ENCODE results near the gene IGF1R. TPM values are rescaled to one million over a fixed set of nuclear protein-coding genes. Genes with fewer than 3 reads are reported as not detected.
A peak's percentile ranks its signal among the peaks of the same experiment; 100 is the strongest.

The IGF1R gene
- total RNA-seq, 2 experiments from 2014 or later = 26.3 to 43.7 TPM

- Mint-ChIP-seq H3K27me3 (no peaks in the 10 kb centered on the region), H3K9me3 (ENCODE audit: low read depth) (no peaks in the 10 kb centered on the region), H3K27ac (no peak overlapping the region), H3K36me3 (ENCODE audit: low read depth) (no peaks in the 10 kb centered on the region), H3K4me1 (peaks cover 34% of the 10 kb centered on the region), H3K4me3 (no peak overlapping the region)
- no peak for DNase-seq
- intact Hi-C loops (cut with DNase I, micrococcal nuclease) = no loop called here
- POLR2A ChIA-PET = no interaction called here
- CTCF ChIA-PET = interaction anchor here (0.7 kb wide), 1 partner anchor 149 kb away, joined by 4 read pairs; no protein-coding TSS in a partner anchor
- no peak for ATAC-seq
Observed at GRCh38 chr15:98755781-98756180, 107.4 kb downstream of the IGF1R start.

GRCh38 chr15:98758224-98758623, 109.9 kb downstream of the IGF1R start:
- no peaks in the 10 kb centered on the region for H3K9me3 Mint-ChIP-seq (ENCODE audit: low read depth)
- intact Hi-C loops (cut with DNase I, micrococcal nuclease) = no loop called here
- CTCF ChIA-PET = interaction anchor here (0.8 to 1.0 kb wide), 2 partner anchors 13 to 147 kb away, joined by 3 to 5 read pairs; no protein-coding TSS in a partner anchor
- no peak overlapping the region for H3K27ac Mint-ChIP-seq
- POLR2A ChIA-PET = no interaction called here
- no peak overlapping the region for H3K4me3 Mint-ChIP-seq
- no peaks in the 10 kb centered on the region for H3K27me3 Mint-ChIP-seq
- no peaks in the 10 kb centered on the region for H3K36me3 Mint-ChIP-seq (ENCODE audit: low read depth)
- DNase-seq = no peak
- no peak for ATAC-seq
- peaks cover 36% of the 10 kb centered on the region for H3K4me1 Mint-ChIP-seq

DNA sequence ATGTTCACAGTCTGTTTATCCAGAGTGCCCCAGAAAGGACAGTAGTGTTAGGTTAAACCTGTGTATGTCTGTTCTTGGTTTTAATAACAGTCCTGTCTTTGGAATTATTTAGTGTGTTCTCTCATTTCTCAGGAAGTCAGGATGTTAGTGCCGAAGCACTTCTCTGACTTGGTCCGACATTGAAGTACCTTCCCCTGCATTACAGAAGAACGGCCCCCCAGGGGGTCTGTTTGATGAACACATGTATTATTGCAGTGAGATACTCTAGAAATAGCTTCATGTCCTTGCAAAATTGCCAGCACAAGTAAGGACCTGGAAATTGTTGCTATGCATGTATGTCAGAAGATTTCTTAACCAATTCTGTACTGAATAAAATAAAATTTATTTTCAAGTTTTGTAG, 110.9 kb downstream of the IGF1R start:
- peaks cover 30% of the 10 kb centered on the region for H3K4me1 Mint-ChIP-seq
- no peak overlapping the region for H3K27ac Mint-ChIP-seq
- no peak for ATAC-seq
- no peaks in the 10 kb centered on the region for H3K27me3 Mint-ChIP-seq
- ChIA-PET POLR2A (no interaction called here), CTCF (interaction anchor here (1.0 kb wide), 1 partner anchor 146 kb away, joined by 3 read pairs; no protein-coding TSS in a partner anchor)
- no peak for DNase-seq
- intact Hi-C loops (cut with DNase I, micrococcal nuclease) = no loop called here
- H3K9me3 Mint-ChIP-seq (ENCODE audit: low read depth) = no peaks in the 10 kb centered on the region
- H3K36me3 Mint-ChIP-seq (ENCODE audit: low read depth) = no peaks in the 10 kb centered on the region
- H3K4me3 Mint-ChIP-seq = no peak overlapping the region

DNA sequence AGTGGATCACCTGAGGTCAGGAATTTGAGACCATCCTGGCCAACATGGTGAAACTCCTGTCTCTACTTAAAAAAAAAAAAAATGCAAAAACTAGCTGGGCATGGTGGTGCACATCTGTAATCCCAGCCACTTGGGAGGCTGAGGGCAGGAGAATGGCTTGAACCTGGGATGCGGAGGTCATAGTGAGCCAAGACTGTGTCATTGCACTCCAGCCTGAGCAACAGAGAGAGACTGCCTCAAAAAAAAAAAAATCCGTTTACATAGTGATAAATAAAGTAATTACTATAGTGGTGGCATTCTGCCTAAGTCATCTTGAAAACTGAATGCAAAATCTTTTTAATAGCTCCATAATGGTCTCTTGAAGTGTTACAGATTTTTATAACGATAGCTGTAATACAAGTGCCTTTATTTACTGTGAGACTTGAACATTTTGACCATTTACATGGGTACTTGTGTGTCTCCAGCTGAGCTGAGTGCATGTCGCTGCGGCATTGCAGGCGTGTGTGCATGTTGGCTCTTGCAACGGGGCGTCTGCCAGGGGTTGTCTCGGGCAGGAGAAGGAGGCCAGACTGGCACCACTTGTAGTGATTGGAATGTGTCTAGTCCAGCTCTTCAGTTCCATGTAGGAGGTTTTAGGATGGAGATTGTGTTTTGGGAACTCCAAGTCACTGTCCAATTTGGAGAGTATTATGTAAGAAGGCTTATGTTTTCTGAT, 111.9 kb downstream of the IGF1R start:
- H3K4me3 Mint-ChIP-seq = no peak overlapping the region
- ChIA-PET POLR2A (interaction anchor here (0.6 kb wide), 1 partner anchor 91 kb away, joined by 5 read pairs; no protein-coding TSS in a partner anchor), CTCF (interaction anchor here (0.9 to 1.4 kb wide), 2 partner anchors 18 to 242 kb away, joined by 4 read pairs; no protein-coding TSS in a partner anchor)
- no peak overlapping the region for H3K27ac Mint-ChIP-seq
- peaks cover 25% of the 10 kb centered on the region for H3K4me1 Mint-ChIP-seq
- H3K27me3 Mint-ChIP-seq = no peaks in the 10 kb centered on the region
- intact Hi-C loops (cut with DNase I, micrococcal nuclease) = no loop called here
- no peak for DNase-seq
- ATAC-seq = no peak
- no peaks in the 10 kb centered on the region for H3K36me3 Mint-ChIP-seq (ENCODE audit: low read depth)
- no peaks in the 10 kb centered on the region for H3K9me3 Mint-ChIP-seq (ENCODE audit: low read depth)

GRCh38 chr15:98760975-98761374, 112.6 kb downstream of the IGF1R start:
- POLR2A ChIA-PET = no interaction called here
- ATAC-seq = no peak
- Mint-ChIP-seq H3K27me3 (no peaks in the 10 kb centered on the region), H3K27ac (no peak overlapping the region), H3K36me3 (ENCODE audit: low read depth) (no peaks in the 10 kb centered on the region), H3K4me1 (peaks cover 27% of the 10 kb centered on the region), H3K9me3 (ENCODE audit: low read depth) (no peaks in the 10 kb centered on the region), H3K4me3 (no peak overlapping the region)
- CTCF ChIA-PET = interaction anchor here (1.4 kb wide), 1 partner anchor 243 kb away, joined by 4 read pairs; no protein-coding TSS in a partner anchor
- DNase-seq = no peak
- intact Hi-C loops (cut with DNase I, micrococcal nuclease) = no loop called here

DNA sequence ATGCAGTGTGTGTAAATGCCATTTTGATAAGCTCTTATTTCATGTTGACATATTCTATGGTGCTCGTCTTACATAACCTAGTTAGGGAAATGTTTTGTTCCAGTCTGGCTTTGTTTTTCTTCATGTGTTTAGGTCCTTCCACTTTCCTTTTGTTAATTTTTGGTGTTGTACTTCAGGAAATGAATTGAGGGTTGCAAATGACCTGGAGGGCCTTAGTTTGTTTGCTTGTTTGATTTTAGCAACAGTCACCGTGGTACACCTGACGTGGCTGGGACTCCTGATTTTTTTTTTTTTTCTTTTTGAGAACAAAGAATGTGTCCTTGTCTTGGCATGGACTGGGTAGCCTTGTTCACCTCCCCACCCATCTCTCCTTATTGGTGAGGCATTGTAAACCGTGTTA, 114.8 kb downstream of the IGF1R start:
- ChIA-PET CTCF (interaction anchor here (0.6 to 1.3 kb wide), 2 partner anchors 83 to 119 kb away, joined by 3 to 4 read pairs; no protein-coding TSS in a partner anchor), POLR2A (no interaction called here)
- Mint-ChIP-seq H3K36me3 (ENCODE audit: low read depth) (no peaks in the 10 kb centered on the region), H3K27ac (no peak overlapping the region), H3K4me1 (peaks cover 31% of the 10 kb centered on the region), H3K27me3 (no peaks in the 10 kb centered on the region), H3K4me3 (no peak overlapping the region), H3K9me3 (ENCODE audit: low read depth) (no peaks in the 10 kb centered on the region)
- ATAC-seq = no peak
- intact Hi-C loops (cut with DNase I, micrococcal nuclease) = no loop called here
- no peak for DNase-seq

GRCh38 chr15:98764291-98764690, 116.0 kb downstream of the IGF1R start:
- Mint-ChIP-seq H3K27me3 (no peaks in the 10 kb centered on the region), H3K4me1 (peaks cover 28% of the 10 kb centered on the region), H3K27ac (no peak overlapping the region), H3K4me3 (no peak overlapping the region), H3K36me3 (ENCODE audit: low read depth) (no peaks in the 10 kb centered on the region), H3K9me3 (ENCODE audit: low read depth) (no peaks in the 10 kb centered on the region)
- no peak for ATAC-seq
- POLR2A ChIA-PET = interaction anchor here (0.7 kb wide), 1 partner anchor 127 kb away, joined by 4 read pairs; no protein-coding TSS in a partner anchor
- DNase-seq = no peak
- intact Hi-C loops (cut with DNase I, micrococcal nuclease) = no loop called here
- CTCF ChIA-PET = interaction anchor here (1.3 kb wide), 1 partner anchor 117 kb away, joined by 3 read pairs; no protein-coding TSS in a partner anchor

DNA sequence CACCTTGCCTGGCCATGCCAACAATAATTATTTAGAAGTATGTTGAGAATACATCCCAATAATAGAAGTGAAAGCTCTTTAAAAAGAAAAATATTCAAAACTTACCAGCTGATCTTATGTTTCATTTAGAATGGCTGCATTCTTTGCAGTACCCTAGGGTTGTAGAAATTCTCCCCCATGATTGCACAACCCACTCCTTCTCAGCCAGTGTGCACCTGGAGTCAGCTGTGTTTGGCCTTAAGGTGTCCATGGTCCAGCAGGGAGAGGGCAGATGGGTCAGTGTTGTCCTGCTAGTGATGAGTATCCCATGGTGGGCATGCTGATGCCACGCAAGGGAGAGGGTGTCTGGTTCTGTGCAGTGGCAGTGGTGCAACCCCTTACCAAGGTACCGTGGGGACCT, 117.3 kb downstream of the IGF1R start:
- intact Hi-C loops (cut with DNase I, micrococcal nuclease) = no loop called here
- Mint-ChIP-seq H3K4me1 (peaks cover 33% of the 10 kb centered on the region), H3K4me3 (no peak overlapping the region), H3K27me3 (no peaks in the 10 kb centered on the region), H3K9me3 (ENCODE audit: low read depth) (no peaks in the 10 kb centered on the region), H3K36me3 (ENCODE audit: low read depth) (no peaks in the 10 kb centered on the region), H3K27ac (no peak overlapping the region)
- CTCF ChIA-PET = no interaction called here
- ATAC-seq (no peak), DNase-seq (no peak)
- POLR2A ChIA-PET = no interaction called here

DNA sequence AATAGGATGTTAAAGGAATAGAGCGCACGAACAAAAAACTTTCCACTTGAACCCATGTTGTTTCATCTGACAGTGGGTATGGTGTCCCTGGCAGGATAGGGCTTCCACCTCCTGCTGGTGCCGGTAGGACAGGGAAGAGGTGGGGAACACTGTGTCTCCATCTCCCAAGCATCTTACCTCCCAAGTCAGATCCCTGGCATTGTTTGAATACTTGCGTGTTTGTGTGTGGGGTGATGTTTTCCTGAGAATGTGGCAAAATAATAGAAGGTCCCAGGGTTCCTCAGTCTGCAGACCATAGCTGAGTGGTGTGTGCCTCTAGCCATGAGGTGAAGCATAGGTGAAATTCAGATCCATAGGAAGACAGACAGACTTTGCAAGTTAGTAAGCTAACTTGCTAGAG, 119.4 kb downstream of the IGF1R start:
- DNase-seq (no peak), ATAC-seq (no peak)
- ChIA-PET CTCF (interaction anchor here (0.7 kb wide), 2 partner anchors 157 to 309 kb away, joined by 3 to 4 read pairs; no protein-coding TSS in a partner anchor), POLR2A (no interaction called here)
- intact Hi-C loops (cut with DNase I, micrococcal nuclease) = no loop called here
- Mint-ChIP-seq H3K27ac (no peak overlapping the region), H3K4me3 (no peak overlapping the region), H3K27me3 (no peaks in the 10 kb centered on the region), H3K4me1 (peaks cover 36% of the 10 kb centered on the region), H3K9me3 (ENCODE audit: low read depth) (no peaks in the 10 kb centered on the region), H3K36me3 (ENCODE audit: low read depth) (no peaks in the 10 kb centered on the region)

DNA sequence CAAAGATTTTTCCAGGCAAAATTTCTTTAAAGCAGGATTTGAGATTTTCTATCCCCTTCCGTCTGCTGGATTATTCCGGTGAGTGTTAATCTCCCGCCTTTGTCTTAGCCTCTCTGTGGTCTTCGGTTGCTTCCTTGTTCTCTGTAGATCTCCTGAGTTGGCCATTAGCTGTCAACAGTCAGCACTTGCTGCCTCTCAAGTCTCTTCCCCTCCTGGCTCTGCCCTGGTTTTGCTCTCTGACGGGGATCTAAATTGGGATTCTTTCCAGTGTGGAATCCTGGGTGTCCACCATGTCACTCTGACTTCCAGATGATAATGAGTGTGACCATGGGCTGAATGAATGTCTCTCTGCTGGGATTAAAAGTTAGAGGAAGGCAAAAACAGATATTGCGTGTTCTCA, 121.5 kb downstream of the IGF1R start:
- no peak for ATAC-seq
- Mint-ChIP-seq H3K4me3 (no peak overlapping the region), H3K27me3 (no peaks in the 10 kb centered on the region), H3K4me1 (peaks cover 46% of the 10 kb centered on the region), H3K27ac (no peak overlapping the region), H3K36me3 (ENCODE audit: low read depth) (no peaks in the 10 kb centered on the region), H3K9me3 (ENCODE audit: low read depth) (no peaks in the 10 kb centered on the region)
- ChIA-PET CTCF (no interaction called here), POLR2A (no interaction called here)
- intact Hi-C loops (cut with DNase I, micrococcal nuclease) = loop anchor here in 1 of 2 experiments (5.0 kb wide), 1 partner anchor 253 kb away; no protein-coding TSS in a partner anchor
- DNase-seq = no peak

DNA sequence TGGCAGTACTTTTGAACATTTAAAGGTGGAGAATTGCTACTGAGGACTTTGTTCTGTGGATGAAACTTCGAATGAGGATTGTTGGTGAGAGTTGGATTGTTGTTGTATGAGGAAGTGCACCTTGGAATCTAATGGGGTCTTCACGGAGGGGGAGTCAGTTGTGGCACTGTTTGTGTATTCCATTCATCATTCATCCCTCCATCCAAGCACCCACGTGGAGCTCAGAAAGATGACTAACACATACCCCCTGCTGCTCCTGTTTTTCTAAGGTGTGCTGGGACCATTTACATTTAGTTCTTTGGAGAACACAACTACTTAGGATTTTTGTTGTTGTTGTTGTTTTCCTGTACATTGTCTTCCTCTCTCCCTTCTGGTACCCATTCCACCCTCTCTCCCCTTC, 122.6 kb downstream of the IGF1R start:
- H3K9me3 Mint-ChIP-seq (ENCODE audit: low read depth) = no peaks in the 10 kb centered on the region

GRCh38 chr15:98771541-98771940, 123.2 kb downstream of the IGF1R start:
- ATAC-seq (peak; percentile 60), DNase-seq (peak; percentile 20)
- Mint-ChIP-seq H3K36me3 (ENCODE audit: low read depth) (no peaks in the 10 kb centered on the region), H3K27me3 (no peaks in the 10 kb centered on the region), H3K4me1 (peaks cover 50% of the 10 kb centered on the region), H3K4me3 (no peak overlapping the region), H3K27ac (no peak overlapping the region), H3K9me3 (ENCODE audit: low read depth) (no peaks in the 10 kb centered on the region)
- intact Hi-C loops (cut with DNase I, micrococcal nuclease) = loop anchor here in 1 of 2 experiments (5.0 kb wide), 1 partner anchor 254 kb away; no protein-coding TSS in a partner anchor
- CTCF ChIA-PET = interaction anchor here (0.6 to 1.2 kb wide), 3 partner anchors 82 to 254 kb away, joined by 3 to 4 read pairs (median 3); no protein-coding TSS in a partner anchor
- POLR2A ChIA-PET = no interaction called here

More for the DNA sequence above, 122.6 kb downstream of the IGF1R start:
- CTCF ChIA-PET = interaction anchor here (0.6 to 1.2 kb wide), 3 partner anchors 82 to 253 kb away, joined by 3 to 4 read pairs (median 3); no protein-coding TSS in a partner anchor
- Mint-ChIP-seq H3K36me3 (ENCODE audit: low read depth) (no peaks in the 10 kb centered on the region), H3K27me3 (no peaks in the 10 kb centered on the region), H3K27ac (no peak overlapping the region), H3K4me1 (peaks cover 46% of the 10 kb centered on the region), H3K4me3 (no peak overlapping the region)
- no peak for ATAC-seq
- intact Hi-C loops (cut with DNase I, micrococcal nuclease) = loop anchor here in 1 of 2 experiments (5.0 kb wide), 1 partner anchor 254 kb away; no protein-coding TSS in a partner anchor
- no peak for DNase-seq
- POLR2A ChIA-PET = no interaction called here

All from activated CD4-positive, alpha-beta T cell treated with anti-CD3 and anti-CD28 coated beads for 36 hours (primary cell).